Left hindlimb (tissue), 1 donor: Measurements from ENCODE around the gene PLEKHA8.
A peak's percentile ranks its signal among the peaks of the same experiment; 100 is the strongest.

Source experiments
- DNase-seq: peaks from one replicate; pipeline ENCODE4 v3.0.0-alpha.2; 2018

Gene PLEKHA8

DNA sequence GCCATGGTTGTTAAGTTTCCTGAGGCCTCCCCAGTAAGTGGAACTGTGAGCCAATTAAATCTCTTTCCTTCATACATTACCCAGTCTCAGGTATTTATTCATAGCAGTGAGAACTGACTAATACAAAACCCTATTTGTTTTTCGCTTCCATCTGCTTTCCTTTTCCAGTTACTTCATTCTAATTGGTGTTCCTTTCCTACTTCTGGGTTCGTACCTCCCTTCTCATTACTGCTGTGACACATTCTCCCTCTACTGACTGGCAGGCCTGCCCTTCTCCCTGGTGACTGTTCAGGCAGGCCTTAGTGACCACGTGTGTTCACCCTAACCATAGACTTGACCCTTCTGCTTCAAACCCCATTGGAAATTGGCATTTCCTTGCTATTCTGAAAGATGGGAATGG lies 144.2 kb downstream of the PLEKHA8 start:
- DNase-seq: no peak

DNA sequence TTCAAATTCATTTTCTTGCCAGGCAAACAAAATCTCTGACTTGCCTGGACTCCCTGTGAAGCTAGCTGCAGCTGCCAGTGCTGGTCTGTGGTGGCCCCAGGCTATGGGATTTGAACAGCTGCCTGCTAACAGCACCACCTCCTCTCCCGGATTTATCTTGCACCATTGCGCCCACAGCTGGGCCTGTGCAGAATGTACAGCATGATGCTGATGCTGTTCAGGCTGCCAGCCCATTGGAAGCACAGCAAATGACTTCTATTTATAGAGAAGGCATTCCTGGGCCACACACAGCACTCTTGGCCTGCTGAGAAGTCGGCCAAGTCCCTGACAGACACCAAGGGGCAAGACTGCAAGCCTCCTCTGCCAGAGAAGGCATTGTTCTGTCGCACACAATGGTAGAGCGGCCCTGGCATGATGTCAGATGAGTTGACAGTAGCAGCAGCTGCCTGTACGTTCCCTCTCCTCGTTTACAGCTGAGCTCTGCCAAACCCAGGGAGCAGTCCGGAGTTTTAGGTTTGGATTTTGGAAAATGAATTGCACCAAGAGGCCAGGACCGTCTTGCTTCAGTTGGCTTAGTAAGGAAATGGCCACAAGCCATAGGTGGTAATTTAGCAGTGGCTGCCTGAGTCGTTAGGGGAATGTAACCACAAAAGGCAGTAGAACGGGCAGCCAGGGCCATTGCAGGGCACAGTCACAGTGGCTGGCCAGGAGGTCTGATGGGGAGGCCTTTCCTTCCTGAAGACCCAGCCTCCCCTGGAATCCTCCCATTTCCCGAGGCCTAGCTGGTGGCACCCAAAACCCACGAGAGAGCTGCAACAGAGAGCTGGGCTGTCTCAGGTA lies 145.1 kb downstream of the PLEKHA8 start:
- peak; percentile 84 for DNase-seq

DNA sequence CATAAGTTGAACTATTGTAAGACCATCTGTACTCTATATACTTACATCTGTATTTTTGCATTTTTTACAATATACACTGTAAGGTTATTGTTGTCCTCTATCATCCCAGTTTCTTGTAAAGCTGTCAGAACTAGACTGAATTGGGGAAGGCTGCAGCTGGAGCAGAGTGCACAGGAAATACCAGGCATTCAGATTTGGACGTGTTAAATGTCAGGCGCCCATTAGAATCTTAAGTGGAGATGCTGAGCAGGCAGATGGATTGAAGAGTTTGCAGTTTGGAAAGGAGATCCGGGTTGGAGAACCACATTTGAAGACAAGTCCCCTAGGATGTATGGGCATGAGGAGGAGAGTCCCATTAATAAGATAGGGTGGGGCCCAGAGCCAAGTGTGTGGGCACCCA lies 147.0 kb downstream of the PLEKHA8 start:
- no peak for DNase-seq

DNA sequence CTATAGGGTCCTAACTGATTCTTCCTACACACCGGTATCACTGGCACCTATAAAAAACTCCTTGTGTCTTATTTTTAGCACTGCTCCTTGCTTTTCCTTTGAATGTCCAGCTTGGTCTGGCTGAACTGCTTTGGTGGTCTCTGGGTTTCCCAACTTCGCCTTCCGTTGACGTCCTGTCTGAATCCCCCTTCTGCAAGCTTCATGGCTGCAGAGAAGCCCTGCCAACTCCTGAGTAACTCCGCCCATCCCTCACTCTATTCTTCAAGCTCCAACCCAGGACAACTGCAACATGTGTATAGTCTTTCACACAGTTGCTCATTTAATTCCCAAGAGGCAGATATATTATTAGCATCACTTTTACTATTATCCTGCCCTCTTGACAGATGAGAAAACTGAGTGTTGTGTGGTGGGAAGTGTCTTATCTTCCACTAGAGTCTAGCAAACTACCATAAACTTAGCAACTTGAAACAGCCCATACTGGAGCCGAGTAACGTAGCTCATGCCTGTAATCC lies 147.5 kb downstream of the PLEKHA8 start:
- DNase-seq: no peak

GRCh38 chr7:30176463-30177109 lies 148.4 kb downstream of the PLEKHA8 start:
- DNase-seq: no peak

- DNase-seq: no peak
Measured at GRCh38 chr7:30177186-30177585, 149.0 kb downstream of the PLEKHA8 start.

DNA sequence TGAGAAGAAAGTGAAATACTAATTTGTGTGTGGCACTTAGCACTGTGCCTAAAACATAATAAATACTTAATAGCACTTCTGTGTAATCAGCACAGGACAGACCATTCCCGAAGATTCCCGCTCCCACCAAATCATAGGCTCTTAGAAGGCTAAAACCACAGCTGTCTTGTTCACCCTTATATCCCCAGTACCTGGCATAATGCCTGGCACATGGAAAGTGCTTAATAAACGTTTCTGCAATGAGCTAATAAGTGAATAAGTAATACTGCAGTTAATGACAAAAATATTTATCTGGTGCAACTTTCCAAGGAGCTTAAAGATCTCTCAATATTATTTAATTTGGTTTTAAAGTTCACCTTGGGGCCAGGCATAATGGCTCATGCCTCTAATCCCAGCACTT lies 149.8 kb downstream of the PLEKHA8 start:
- DNase-seq: no peak

- no peak for DNase-seq
Measured at GRCh38 chr7:30178748-30179436, 150.7 kb downstream of the PLEKHA8 start.
